Esophagus muscularis mucosa (tissue), 4 donors: ENCODE measurements around the gene JMJD1C. TPM values are rescaled to one million over a fixed set of nuclear protein-coding genes. Genes with fewer than 3 reads are reported as not detected.

Source experiments
- DNase-seq: peaks from one replicate; pipeline ENCODE4 v3.0.0-alpha.2; 2017; ENCODE audit errors: extremely low spot score
- H3K27ac ChIP-seq, 4 donors: fragments of 200-600 bp; sonication (generic); replicated peaks in 1 of 4; 1 replicate in 3 of 4; 2 replicates in 1 of 4; pipeline ENCODE4 v1.5.1; 2016 to 2019; ENCODE audit warnings: mild to moderate bottlenecking in 1 of 4
- H3K27me3 ChIP-seq, 4 donors: fragments of 200-600 bp; sonication (generic); one replicate each; pipeline versions ENCODE4 v1.5.1 to v1.6.0; 2016 to 2019
- H3K36me3 ChIP-seq, 4 donors: fragments of 200-600 bp; sonication (generic); one replicate each; pipeline ENCODE4 v1.5.1; 2016 to 2019
- H3K4me1 ChIP-seq, 4 donors: fragments of 200-600 bp; sonication (generic); one replicate each; pipeline ENCODE4 v1.5.1; 2016 to 2019
- H3K4me3 ChIP-seq, 4 donors: fragments of 200-600 bp; sonication (generic); 1 replicate in 2 of 4; 2 replicates in 2 of 4; pipeline ENCODE4 v1.5.1; 2016 to 2019; ENCODE audit warnings: mild to moderate bottlenecking in 4 of 4, moderate library complexity in 1 of 4
- H3K9me3 ChIP-seq, 4 donors: fragments of 200-600 bp; sonication (generic); 1 replicate in 3 of 4; 2 replicates in 1 of 4; pipeline ENCODE4 v1.5.1; 2016 to 2019
- CTCF ChIP-seq, 3 experiments: fragments of 200-600 bp in 2 of 3; fragments of 450-650 bp in 1 of 3; sonication (generic) in 2 of 3; IDR thresholded peaks; one replicate each; pipeline ENCODE4 v1.5.1; 2017 to 2019; ENCODE audit warnings: antibody characterized with exemption in 3 of 3, mild to moderate bottlenecking in 2 of 3, moderate library complexity in 1 of 3
- EP300 ChIP-seq: sonication (generic); formaldehyde crosslinking; IDR thresholded peaks from one replicate; pipeline ENCODE4 v1.6.1; 2017; ENCODE audit warnings: antibody characterized with exemption
- POLR2A ChIP-seq: fragments of 450-650 bp; IDR thresholded peaks from one replicate; pipeline ENCODE4 v1.6.1; 2017; ENCODE audit warnings: antibody characterized with exemption, moderate library complexity, mild to moderate bottlenecking, low read depth
- POLR2AphosphoS5 ChIP-seq, 2 donors: sonication (generic); formaldehyde crosslinking; IDR thresholded peaks; one replicate each; pipeline ENCODE4 v1.6.1; 2017; ENCODE audit warnings: antibody characterized with exemption in 2 of 2
- WGBS: methylation state at CpG from one replicate; pipeline ENCODE4 v1.1.5; 2018; 5-methylcytosine and 5-hydroxymethylcytosine counted together
- intact Hi-C: fragments of 100-400 bp; cut with DNase I; formaldehyde crosslinking; loops from one replicate; pipeline ENCODE4 v1.15.1; 2023
- total RNA-seq, 4 donors: library from RNA; depleted of rRNA; stranded (reverse); fragments of >200 nt; gene quantifications; one replicate each; pipeline versions ENCODE4 v1.1.0 to v1.2.1, GENCODE V29; 2016

The JMJD1C gene
- total RNA-seq, 4 donors from 2014 or later = 60.3 to 89.7 (median 79.8) TPM

- H3K4me1 ChIP-seq = peaks cover 23 to 52% (median 38%) of the 10 kb centered on the region in 4 donors
Measured at GRCh38 chr10:63483983-63484382, 18.2 kb upstream of the JMJD1C start.

GRCh38 chr10:63481815-63482421, 16.1 kb upstream of the JMJD1C start:
- H3K4me3 ChIP-seq = peak overlapping the region in 1 of 4 donors; percentile 9
- TF ChIP-seq POLR2AphosphoS5 (IDR thresholded peaks at IDR 0.05) (no peak), CTCF (IDR thresholded peaks at IDR 0.05) (no peak), POLR2A (no peak), EP300 (no peak)
- no peak for DNase-seq
- H3K9me3 ChIP-seq = no peaks in the 10 kb centered on the region
- intact Hi-C loops = no loop called here
- H3K4me1 ChIP-seq = peaks cover 22 to 49% (median 30%) of the 10 kb centered on the region in 4 donors
- no peaks in the 10 kb centered on the region for H3K27me3 ChIP-seq
- 65% methylated on average over 6 of the region's 6 CpGs for WGBS
- H3K36me3 ChIP-seq = no peaks in the 10 kb centered on the region
- peak overlapping the region in 1 of 4 donors; percentile 9 for H3K27ac ChIP-seq

More at GRCh38 chr10:63483983-63484382, 18.2 kb upstream of the JMJD1C start:
- Histone ChIP-seq H3K27ac (no peak overlapping the region), H3K4me3 (no peak overlapping the region), H3K27me3 (no peaks in the 10 kb centered on the region), H3K36me3 (no peaks in the 10 kb centered on the region), H3K9me3 (no peaks in the 10 kb centered on the region)
- intact Hi-C loops = no loop called here
- no peak for TF ChIP-seq POLR2A
- no peak for TF ChIP-seq EP300
- no peak for TF ChIP-seq POLR2AphosphoS5 (IDR thresholded peaks at IDR 0.05)
- no peak for TF ChIP-seq CTCF (IDR thresholded peaks at IDR 0.05)
- no peak for DNase-seq
- 94% methylated on average over 1 of the region's 1 CpG for WGBS

GRCh38 chr10:63480237-63480636, 14.5 kb upstream of the JMJD1C start:
- no peaks in the 10 kb centered on the region for H3K36me3 ChIP-seq
- H3K4me3 ChIP-seq = no peak overlapping the region
- peaks cover 15 to 38% (median 23%) of the 10 kb centered on the region in 4 donors for H3K4me1 ChIP-seq
- intact Hi-C loops = no loop called here
- H3K9me3 ChIP-seq = no peaks in the 10 kb centered on the region
- H3K27me3 ChIP-seq = no peaks in the 10 kb centered on the region
- 96% methylated on average over 5 of the region's 5 CpGs for WGBS
- no peak overlapping the region for H3K27ac ChIP-seq
- TF ChIP-seq POLR2AphosphoS5 (IDR thresholded peaks at IDR 0.05) = no peak
- DNase-seq = no peak

- TF ChIP-seq CTCF (IDR thresholded peaks at IDR 0.05) (no peak), POLR2A (no peak), POLR2AphosphoS5 (IDR thresholded peaks at IDR 0.05) (no peak), EP300 (no peak)
- intact Hi-C loops = no loop called here
Measured at GRCh38 chr10:63478564-63478963, 12.8 kb upstream of the JMJD1C start.

GRCh38 chr10:63477927-63478326, 12.2 kb upstream of the JMJD1C start:
- TF ChIP-seq POLR2A (no peak), POLR2AphosphoS5 (IDR thresholded peaks at IDR 0.05) (no peak), CTCF (IDR thresholded peaks at IDR 0.05) (no peak), EP300 (no peak)
- WGBS = 53% methylated on average over 1 of the region's 1 CpG

More at GRCh38 chr10:63478564-63478963, 12.8 kb upstream of the JMJD1C start:
- H3K27ac ChIP-seq = no peak overlapping the region
- no peaks in the 10 kb centered on the region for H3K27me3 ChIP-seq
- WGBS = 95% methylated on average over 2 of the region's 3 CpGs
- no peaks in the 10 kb centered on the region for H3K36me3 ChIP-seq
- no peak for DNase-seq
- H3K4me3 ChIP-seq = no peak overlapping the region
- H3K4me1 ChIP-seq = peaks cover 7 to 35% (median 19%) of the 10 kb centered on the region in 4 donors
- H3K9me3 ChIP-seq = no peaks in the 10 kb centered on the region

More at GRCh38 chr10:63477927-63478326, 12.2 kb upstream of the JMJD1C start:
- Histone ChIP-seq H3K36me3 (no peaks in the 10 kb centered on the region), H3K9me3 (no peaks in the 10 kb centered on the region), H3K27me3 (no peaks in the 10 kb centered on the region), H3K27ac (no peak overlapping the region), H3K4me3 (no peak overlapping the region), H3K4me1 (peaks cover 7 to 35% (median 18%) of the 10 kb centered on the region in 4 donors)
- intact Hi-C loops = no loop called here
- no peak for DNase-seq
